ENCODE results near the gene PUM1. TPM values are rescaled to one million over a fixed set of nuclear protein-coding genes. Genes with fewer than 3 reads are reported as not detected.

The PUM1 gene
- total RNA-seq, 1 donor from 2014 or later: 188 TPM

DNA sequence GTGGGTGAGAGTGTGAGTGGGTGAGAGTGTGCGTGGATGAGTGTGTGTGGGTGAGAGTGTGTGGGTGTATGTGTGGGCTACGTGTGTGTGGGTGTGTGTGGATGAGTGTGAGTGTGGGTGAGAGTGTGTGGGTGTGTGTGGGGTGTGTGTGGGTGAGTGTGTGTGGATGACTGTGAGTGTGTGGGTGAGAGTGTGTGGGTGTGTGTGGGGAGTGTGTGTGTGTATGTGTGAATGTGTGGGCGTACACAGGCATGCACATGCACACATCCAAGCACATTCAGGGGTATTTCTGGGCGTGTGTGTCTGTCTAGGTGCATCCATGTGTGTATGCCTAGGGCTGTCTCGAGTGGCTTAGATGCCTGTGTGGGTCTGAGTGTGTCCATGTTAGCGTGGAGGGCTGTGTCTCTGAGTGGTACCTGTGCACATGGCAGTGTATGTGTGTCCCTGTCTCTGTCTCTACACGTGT is 171.0 kb downstream of the PUM1 start:
- peaks cover 10% of the 10 kb centered on the region for H3K27me3 Mint-ChIP-seq (ENCODE audit: unreplicated experiment)
- DNase-seq: no peak
- peaks cover 26% of the 10 kb centered on the region for H3K4me1 Mint-ChIP-seq (ENCODE audit: low read depth, unreplicated experiment)
- no peak overlapping the region for H3K27ac Mint-ChIP-seq (ENCODE audit: unreplicated experiment)
- H3K36me3 Mint-ChIP-seq (ENCODE audit: unreplicated experiment): no peaks in the 10 kb centered on the region
- TF ChIP-seq, protein P1, sequence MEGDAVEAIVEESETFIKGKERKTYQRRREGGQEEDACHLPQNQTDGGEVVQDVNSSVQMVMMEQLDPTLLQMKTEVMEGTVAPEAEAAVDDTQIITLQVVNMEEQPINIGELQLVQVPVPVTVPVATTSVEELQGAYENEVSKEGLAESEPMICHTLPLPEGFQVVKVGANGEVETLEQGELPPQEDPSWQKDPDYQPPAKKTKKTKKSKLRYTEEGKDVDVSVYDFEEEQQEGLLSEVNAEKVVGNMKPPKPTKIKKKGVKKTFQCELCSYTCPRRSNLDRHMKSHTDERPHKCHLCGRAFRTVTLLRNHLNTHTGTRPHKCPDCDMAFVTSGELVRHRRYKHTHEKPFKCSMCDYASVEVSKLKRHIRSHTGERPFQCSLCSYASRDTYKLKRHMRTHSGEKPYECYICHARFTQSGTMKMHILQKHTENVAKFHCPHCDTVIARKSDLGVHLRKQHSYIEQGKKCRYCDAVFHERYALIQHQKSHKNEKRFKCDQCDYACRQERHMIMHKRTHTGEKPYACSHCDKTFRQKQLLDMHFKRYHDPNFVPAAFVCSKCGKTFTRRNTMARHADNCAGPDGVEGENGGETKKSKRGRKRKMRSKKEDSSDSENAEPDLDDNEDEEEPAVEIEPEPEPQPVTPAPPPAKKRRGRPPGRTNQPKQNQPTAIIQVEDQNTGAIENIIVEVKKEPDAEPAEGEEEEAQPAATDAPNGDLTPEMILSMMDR (IDR thresholded peaks at IDR 0.05; ENCODE audit: partially characterized antibody, unreplicated experiment): no peak
- H3K9me3 Mint-ChIP-seq (ENCODE audit: unreplicated experiment): no peaks in the 10 kb centered on the region
- no peak overlapping the region for H3K4me3 Mint-ChIP-seq (ENCODE audit: unreplicated experiment)

DNA sequence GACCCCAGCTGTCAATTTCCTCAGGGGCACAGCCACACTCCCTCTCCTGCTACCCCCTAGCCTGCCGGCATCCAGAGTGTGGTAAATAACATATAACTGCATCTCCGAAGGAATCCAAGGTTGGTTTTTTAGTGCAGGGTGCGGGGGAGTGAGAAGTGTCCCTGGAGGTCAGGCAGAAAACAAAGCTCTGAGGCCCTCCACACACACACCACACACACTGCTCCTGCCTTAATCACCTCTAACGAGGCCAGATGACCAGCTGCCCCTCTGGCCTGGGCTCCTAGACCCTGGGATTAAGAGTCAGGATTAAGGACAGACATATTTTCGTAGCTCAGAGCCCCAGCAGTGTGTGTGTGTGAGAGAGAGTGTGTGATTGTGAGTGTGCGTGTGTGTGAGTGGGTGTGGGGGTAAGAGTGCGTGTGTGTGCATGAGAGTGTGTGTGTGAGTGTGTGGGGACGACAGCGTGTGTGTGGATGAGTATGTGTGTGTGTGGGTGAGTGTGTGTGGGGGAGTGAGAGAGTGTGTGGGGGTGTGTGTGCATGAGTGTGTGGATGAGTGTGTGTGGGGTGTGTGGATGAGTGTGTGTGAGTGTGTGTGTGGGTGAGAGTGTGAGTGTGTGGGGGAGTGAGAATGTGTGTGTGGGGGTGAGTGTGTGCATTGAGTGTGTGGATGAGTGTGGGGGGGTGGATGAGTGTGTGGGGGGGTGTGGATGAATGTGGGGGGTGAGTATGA is 171.6 kb downstream of the PUM1 start:
- TF ChIP-seq, protein P1 (IDR thresholded peaks at IDR 0.05; ENCODE audit: partially characterized antibody, unreplicated experiment): no peak
- no peaks in the 10 kb centered on the region for H3K9me3 Mint-ChIP-seq (ENCODE audit: unreplicated experiment)
- peaks cover 26% of the 10 kb centered on the region for H3K4me1 Mint-ChIP-seq (ENCODE audit: low read depth, unreplicated experiment)
- H3K27me3 Mint-ChIP-seq (ENCODE audit: unreplicated experiment): peaks cover 10% of the 10 kb centered on the region
- H3K36me3 Mint-ChIP-seq (ENCODE audit: unreplicated experiment): no peaks in the 10 kb centered on the region
- H3K4me3 Mint-ChIP-seq (ENCODE audit: unreplicated experiment): peak overlapping the region; percentile 64
- H3K27ac Mint-ChIP-seq (ENCODE audit: unreplicated experiment): peak overlapping the region; percentile 79
- DNase-seq: no peak

DNA sequence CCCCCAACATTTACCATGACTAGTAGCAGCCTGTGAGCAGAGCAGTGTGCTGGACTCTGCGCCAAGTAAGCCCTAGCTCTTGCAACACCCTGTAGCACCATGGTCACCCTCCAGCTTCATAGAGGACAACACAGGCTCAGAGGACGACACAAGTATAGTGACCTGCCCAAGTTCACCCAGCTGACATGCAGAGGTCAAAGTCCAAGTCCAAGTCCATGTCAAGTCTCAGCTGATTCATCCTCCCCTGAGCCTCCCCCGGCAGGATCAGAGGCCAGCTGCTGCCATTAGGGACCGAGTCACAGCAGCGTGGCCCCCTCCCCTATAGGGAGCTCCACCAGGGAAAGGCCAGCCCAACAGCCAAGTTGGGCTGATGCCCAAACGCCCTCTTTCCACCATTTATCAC is 172.8 kb downstream of the PUM1 start:
- TF ChIP-seq, protein P1 (IDR thresholded peaks at IDR 0.05; ENCODE audit: partially characterized antibody, unreplicated experiment): no peak
- no peak for DNase-seq
- H3K27me3 Mint-ChIP-seq (ENCODE audit: unreplicated experiment): peaks cover 10% of the 10 kb centered on the region
- H3K4me1 Mint-ChIP-seq (ENCODE audit: low read depth, unreplicated experiment): peaks cover 29% of the 10 kb centered on the region
- H3K4me3 Mint-ChIP-seq (ENCODE audit: unreplicated experiment): no peak overlapping the region
- H3K27ac Mint-ChIP-seq (ENCODE audit: unreplicated experiment): no peak overlapping the region
- H3K36me3 Mint-ChIP-seq (ENCODE audit: unreplicated experiment): no peaks in the 10 kb centered on the region
- no peaks in the 10 kb centered on the region for H3K9me3 Mint-ChIP-seq (ENCODE audit: unreplicated experiment)

DNA sequence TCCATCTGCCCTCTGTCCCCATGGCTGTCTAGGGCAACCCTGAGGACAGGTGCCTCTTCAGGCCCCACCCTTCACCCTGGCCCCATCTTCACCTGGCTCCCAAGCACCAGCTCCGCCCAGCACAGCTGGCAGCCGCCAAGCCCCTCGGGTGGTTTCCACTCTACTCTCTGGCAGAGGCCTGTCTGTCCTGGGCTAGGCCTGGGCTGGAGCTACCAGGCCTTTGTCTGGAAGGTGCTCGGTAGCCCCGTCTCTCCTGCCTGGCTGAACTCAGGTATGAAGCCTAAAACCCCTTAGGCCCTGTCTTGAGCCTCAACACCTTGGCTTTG is 174.3 kb downstream of the PUM1 start:
- Mint-ChIP-seq H3K4me1 (ENCODE audit: low read depth, unreplicated experiment) (peaks cover 30% of the 10 kb centered on the region), H3K9me3 (ENCODE audit: unreplicated experiment) (no peaks in the 10 kb centered on the region), H3K27me3 (ENCODE audit: unreplicated experiment) (peaks cover 9% of the 10 kb centered on the region), H3K4me3 (ENCODE audit: unreplicated experiment) (no peak overlapping the region), H3K36me3 (ENCODE audit: unreplicated experiment) (no peaks in the 10 kb centered on the region), H3K27ac (ENCODE audit: unreplicated experiment) (no peak overlapping the region)
- no peak for DNase-seq
- TF ChIP-seq, protein P1 (IDR thresholded peaks at IDR 0.05; ENCODE audit: partially characterized antibody, unreplicated experiment): no peak

DNA sequence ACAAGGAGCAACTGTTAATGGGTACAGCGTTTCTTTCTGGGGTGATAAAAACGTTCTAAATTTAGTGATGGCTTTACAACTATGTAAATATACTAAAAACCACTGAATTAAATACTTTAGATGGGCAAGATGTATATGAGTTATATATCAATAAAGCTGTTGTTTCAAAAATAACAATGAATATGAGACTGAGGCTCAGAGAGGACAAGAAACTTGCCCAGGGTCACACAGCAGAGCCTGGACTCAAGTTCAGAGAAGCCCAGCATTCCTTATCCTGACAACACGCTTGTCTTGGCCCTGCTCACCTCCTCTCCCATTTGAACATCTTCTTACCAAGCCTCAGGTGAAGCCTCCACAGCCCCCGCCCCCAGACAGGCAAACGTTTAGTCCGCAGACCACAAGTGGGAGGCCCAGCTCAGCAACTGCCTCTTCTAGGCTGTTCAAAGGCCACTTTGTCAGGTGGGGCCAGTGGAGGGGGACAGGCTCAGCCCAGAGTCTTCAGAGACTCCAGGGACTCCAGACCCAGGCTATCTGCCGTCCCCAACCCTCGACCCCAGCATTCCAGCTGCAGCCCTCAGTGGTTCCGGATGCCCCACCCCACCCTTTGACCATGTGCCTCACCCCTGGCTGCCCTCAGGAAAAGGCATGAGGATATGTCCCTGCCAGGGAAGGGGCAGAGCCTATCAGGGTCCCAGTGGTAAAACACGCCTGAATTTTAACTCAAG is 174.9 kb downstream of the PUM1 start:
- Mint-ChIP-seq H3K36me3 (ENCODE audit: unreplicated experiment) (no peaks in the 10 kb centered on the region), H3K4me1 (ENCODE audit: low read depth, unreplicated experiment) (peaks cover 28% of the 10 kb centered on the region), H3K9me3 (ENCODE audit: unreplicated experiment) (no peaks in the 10 kb centered on the region), H3K27ac (ENCODE audit: unreplicated experiment) (no peak overlapping the region), H3K4me3 (ENCODE audit: unreplicated experiment) (no peak overlapping the region), H3K27me3 (ENCODE audit: unreplicated experiment) (peaks cover 9% of the 10 kb centered on the region)
- TF ChIP-seq, protein P1 (IDR thresholded peaks at IDR 0.05; ENCODE audit: partially characterized antibody, unreplicated experiment): no peak
- DNase-seq: no peak
